ENCODE data around the gene PDE4B. TPM values are rescaled to one million over a fixed set of nuclear protein-coding genes. Genes with fewer than 3 reads are reported as not detected.

Gene PDE4B
- polyA plus RNA-seq, 1 experiment: 17.6 TPM

DNA sequence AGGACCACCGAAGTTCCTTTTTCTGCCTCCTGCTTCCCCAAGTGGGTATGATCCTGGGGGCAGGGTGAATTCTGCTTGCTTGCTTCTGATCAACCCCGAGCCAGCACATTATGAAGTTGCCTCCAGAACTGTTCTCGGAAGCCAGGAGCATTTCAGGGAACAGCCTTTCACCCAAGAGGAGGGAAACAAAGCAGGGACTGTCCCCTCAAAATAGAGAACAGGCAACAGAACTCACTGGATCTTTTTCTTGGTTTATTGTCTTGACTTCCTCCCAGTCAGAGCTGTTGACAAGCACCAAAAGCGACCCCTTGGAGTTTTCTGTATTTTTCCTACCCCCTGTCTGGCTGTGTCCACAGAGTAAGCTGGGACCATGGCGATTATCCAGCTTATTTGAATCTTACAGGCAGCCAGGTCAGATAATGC is 482.9 kb downstream of the PDE4B start:
- no peak for DNase-seq (ENCODE audit: low read depth, low spot score)
- TF ChIP-seq, protein P1, sequence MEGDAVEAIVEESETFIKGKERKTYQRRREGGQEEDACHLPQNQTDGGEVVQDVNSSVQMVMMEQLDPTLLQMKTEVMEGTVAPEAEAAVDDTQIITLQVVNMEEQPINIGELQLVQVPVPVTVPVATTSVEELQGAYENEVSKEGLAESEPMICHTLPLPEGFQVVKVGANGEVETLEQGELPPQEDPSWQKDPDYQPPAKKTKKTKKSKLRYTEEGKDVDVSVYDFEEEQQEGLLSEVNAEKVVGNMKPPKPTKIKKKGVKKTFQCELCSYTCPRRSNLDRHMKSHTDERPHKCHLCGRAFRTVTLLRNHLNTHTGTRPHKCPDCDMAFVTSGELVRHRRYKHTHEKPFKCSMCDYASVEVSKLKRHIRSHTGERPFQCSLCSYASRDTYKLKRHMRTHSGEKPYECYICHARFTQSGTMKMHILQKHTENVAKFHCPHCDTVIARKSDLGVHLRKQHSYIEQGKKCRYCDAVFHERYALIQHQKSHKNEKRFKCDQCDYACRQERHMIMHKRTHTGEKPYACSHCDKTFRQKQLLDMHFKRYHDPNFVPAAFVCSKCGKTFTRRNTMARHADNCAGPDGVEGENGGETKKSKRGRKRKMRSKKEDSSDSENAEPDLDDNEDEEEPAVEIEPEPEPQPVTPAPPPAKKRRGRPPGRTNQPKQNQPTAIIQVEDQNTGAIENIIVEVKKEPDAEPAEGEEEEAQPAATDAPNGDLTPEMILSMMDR (IDR thresholded peaks at IDR 0.05; ENCODE audit: low read depth, low read length): no peak
- CTCF ChIA-PET: interaction anchor here (1.6 kb wide), 2 partner anchors 171 to 229 kb away, joined by 5 to 11 read pairs; no protein-coding TSS in a partner anchor
- no peak overlapping the region for H3K4me3 ChIP-seq (ENCODE audit: low read depth, low read length)
- no peaks in the 10 kb centered on the region for H3K27me3 ChIP-seq (ENCODE audit: control insufficient read depth, insufficient read depth, low read length)
- no peak overlapping the region for H3K27ac ChIP-seq (ENCODE audit: low read depth, low read length)
- POLR2A ChIA-PET: no interaction called here
- no peaks in the 10 kb centered on the region for H3K9me3 ChIP-seq (ENCODE audit: control insufficient read depth, insufficient read depth, low read length)

DNA sequence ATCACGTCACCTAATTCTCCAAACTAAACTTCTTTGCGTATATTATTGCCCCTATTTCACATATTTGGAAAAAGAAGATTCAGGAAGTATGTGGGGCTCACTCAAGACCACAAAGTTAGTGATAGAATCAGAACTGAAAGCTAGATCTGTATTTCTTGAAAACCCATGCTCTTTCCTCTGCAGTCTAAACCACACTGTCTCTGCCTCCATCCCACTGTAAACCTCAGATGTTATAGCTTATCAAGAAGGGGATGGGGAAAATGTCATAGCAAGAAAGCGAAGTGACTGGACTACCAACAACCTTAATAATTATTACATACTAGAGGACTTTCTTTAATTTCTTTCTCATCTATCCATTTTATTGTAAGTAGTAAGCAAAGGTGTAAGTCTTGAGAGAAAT is 483.5 kb downstream of the PDE4B start:
- Histone ChIP-seq H3K27me3 (ENCODE audit: control insufficient read depth, insufficient read depth, low read length) (no peaks in the 10 kb centered on the region), H3K4me3 (ENCODE audit: low read depth, low read length) (no peak overlapping the region), H3K9me3 (ENCODE audit: control insufficient read depth, insufficient read depth, low read length) (no peaks in the 10 kb centered on the region), H3K27ac (ENCODE audit: low read depth, low read length) (no peak overlapping the region)
- TF ChIP-seq, protein P1 (IDR thresholded peaks at IDR 0.05; ENCODE audit: low read depth, low read length): no peak
- ChIA-PET CTCF (no interaction called here), POLR2A (no interaction called here)
- no peak for DNase-seq (ENCODE audit: low read depth, low spot score)

DNA sequence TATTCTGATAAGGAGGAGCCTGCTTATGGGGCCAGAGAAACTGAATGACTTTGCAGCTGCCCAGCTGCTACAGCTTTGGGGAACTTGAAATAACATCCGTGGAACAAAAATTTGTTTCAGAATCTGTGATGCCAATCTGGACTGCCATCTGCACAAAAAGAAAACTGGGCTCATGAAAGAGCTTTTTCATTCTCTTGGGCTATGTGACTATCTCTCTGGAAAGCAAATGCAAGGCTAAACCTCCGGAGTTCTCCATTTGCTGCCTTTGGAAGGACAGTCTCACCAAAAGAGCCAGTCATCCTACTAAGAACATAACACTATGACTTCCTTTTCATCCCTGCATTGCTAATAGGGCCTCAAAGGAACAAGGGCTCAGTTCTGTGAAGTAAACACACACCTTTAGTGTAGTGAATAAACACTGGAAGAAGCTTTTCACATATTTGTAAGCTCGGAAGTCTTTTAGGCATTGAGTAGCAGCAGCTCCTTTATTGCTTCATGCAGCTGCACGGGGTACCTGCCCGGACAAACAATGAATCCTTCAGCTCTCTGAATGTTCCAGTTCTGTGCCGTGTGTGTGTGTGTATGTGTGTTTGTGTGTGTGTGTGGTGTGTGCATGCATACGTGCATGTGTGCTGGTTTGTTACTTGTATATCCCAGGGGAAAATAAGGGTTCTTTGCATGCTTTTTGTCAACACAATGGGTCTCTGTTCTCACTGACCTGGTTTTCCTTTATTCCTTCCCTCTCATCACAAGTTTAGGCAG is 485.7 kb downstream of the PDE4B start:
- no peaks in the 10 kb centered on the region for H3K9me3 ChIP-seq (ENCODE audit: control insufficient read depth, insufficient read depth, low read length)
- no peaks in the 10 kb centered on the region for H3K27me3 ChIP-seq (ENCODE audit: control insufficient read depth, insufficient read depth, low read length)
- ChIA-PET POLR2A (no interaction called here), CTCF (no interaction called here)
- no peak for DNase-seq (ENCODE audit: low read depth, low spot score)
- H3K27ac ChIP-seq (ENCODE audit: low read depth, low read length): no peak overlapping the region
- TF ChIP-seq, protein P1 (IDR thresholded peaks at IDR 0.05; ENCODE audit: low read depth, low read length): no peak
- no peak overlapping the region for H3K4me3 ChIP-seq (ENCODE audit: low read depth, low read length)

DNA sequence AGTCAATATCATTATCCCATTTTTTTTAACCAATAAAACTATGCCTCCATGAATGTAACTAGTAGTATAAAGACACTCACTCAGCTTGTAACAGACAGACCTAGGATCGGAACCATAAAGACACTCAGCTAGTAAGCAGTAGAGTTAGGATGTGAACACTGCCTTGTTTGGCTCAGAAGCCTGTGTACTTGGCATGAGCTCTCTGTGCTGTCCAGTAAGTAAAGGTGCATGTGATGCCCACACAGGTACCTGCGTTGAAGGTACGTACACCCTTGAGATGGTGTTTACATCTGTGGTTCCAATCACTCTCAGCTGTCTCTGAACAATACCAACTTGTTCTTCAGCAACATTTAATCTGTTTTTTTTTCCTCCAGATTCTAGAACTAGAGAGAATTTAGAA is 489.1 kb downstream of the PDE4B start:
- no peak for DNase-seq (ENCODE audit: low read depth, low spot score)
- TF ChIP-seq, protein P1 (IDR thresholded peaks at IDR 0.05; ENCODE audit: low read depth, low read length): no peak
- Histone ChIP-seq H3K27ac (ENCODE audit: low read depth, low read length) (no peak overlapping the region), H3K4me3 (ENCODE audit: low read depth, low read length) (no peak overlapping the region), H3K27me3 (ENCODE audit: control insufficient read depth, insufficient read depth, low read length) (no peaks in the 10 kb centered on the region), H3K9me3 (ENCODE audit: control insufficient read depth, insufficient read depth, low read length) (no peaks in the 10 kb centered on the region)
- POLR2A ChIA-PET: no interaction called here
- CTCF ChIA-PET: interaction anchor here (0.5 to 1.8 kb wide), 5 partner anchors 9 to 165 kb away, joined by 3 to 6 read pairs (median 4); no protein-coding TSS in a partner anchor

DNA sequence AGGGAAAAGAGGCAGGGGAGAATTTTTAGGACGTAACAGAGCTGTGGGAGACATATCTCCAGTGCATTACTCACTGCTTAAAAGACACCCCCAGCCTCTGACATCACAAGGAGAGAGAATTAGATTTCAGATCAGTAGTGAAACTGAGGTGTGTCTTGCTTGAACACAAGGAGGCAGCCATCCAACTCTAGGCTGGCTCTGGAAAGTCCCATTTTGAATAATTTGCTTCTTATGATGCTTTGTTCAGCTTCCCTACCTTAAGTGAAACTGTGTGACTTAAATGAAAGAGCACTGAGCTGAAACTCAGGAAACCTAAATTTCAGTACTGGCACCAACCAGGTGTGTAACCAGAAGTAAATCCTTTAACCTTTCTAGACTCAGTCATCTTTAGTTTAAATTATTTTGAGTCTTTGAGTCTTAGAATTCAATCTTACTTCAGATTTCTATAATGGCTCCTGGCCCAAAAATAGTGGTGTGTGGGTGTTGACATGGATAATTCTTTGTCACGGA is 489.7 kb downstream of the PDE4B start:
- POLR2A ChIA-PET: no interaction called here
- DNase-seq (ENCODE audit: low read depth, low spot score): peak; percentile 42
- Histone ChIP-seq H3K27ac (ENCODE audit: low read depth, low read length) (peak overlapping the region; percentile 12), H3K4me3 (ENCODE audit: low read depth, low read length) (no peak overlapping the region), H3K9me3 (ENCODE audit: control insufficient read depth, insufficient read depth, low read length) (no peaks in the 10 kb centered on the region), H3K27me3 (ENCODE audit: control insufficient read depth, insufficient read depth, low read length) (no peaks in the 10 kb centered on the region)
- CTCF ChIA-PET: interaction anchor here (0.5 to 1.8 kb wide), 6 partner anchors 9 to 222 kb away, joined by 3 to 6 read pairs (median 4); no protein-coding TSS in a partner anchor
- TF ChIP-seq, protein P1 (IDR thresholded peaks at IDR 0.05; ENCODE audit: low read depth, low read length): peak; percentile 20; the same call in 1 of the 2 replicates
